A549 treated with AZD9567 at 1 μM for 4 hours (cell line): Measurements from ENCODE around the gene SPANXD. TPM values are rescaled to one million over a fixed set of nuclear protein-coding genes. Genes with fewer than 3 reads are reported as not detected.

ENCODE experiments used
- total RNA-seq: library from RNA; stranded (reverse); fragments of 200-300 nt; extraction: Qiagen RNA extraction; gene quantifications from 5 replicates; pipeline ENCODE4 v1.2.3, GENCODE V29; 2022; ENCODE audit not compliant: insufficient read depth

SPANXD gene
- total RNA-seq, result 0.14 to 0.31 TPM in 2 of 5 replicates, not detected in the others

GRCh38 chrX:141698639-141699038 lies at the start of gene SPANXD:
SPANXD (minus strand) TSS chrX:141698739; CDS start chrX:141698405, 334 bp downstream.

Other genes with a start within 250 kb of the SPANXD start
- 0.15 to 0.39 TPM in 2 of 5 replicates, not detected in the others for gene SPANXA1, start 114.0 kb downstream of the SPANXD start, total RNA-seq
- gene SPANXA2, start 109.0 kb downstream of the SPANXD start, total RNA-seq, result 0.15 TPM in 1 of 5 replicates, not detected in the others
- not detected in 5 replicates for gene MAGEC3, start 139.6 kb upstream of the SPANXD start, total RNA-seq
- gene MAGEC1, start 205.2 kb upstream of the SPANXD start, total RNA-seq, result 0.02 to 0.03 TPM (median 0.02 TPM) in 3 of 5 replicates, not detected in the others